ENCODE measurements around the gene AMIGO1.
A peak's percentile ranks its signal among the peaks of the same experiment; 100 is the strongest.

AMIGO1 gene

GRCh38 chr1:109509176-109510134 is at the start of gene AMIGO1:
AMIGO1 (minus strand) TSS chr1:109509727; CDS start chr1:109508912, 815 bp downstream.
- TF ChIP-seq CTCF (IDR thresholded peaks at IDR 0.05; ENCODE audit: low read depth, low read length): no peak
- H3K4me3 ChIP-seq (replicated peaks in 1 of 2; ENCODE audit: low read depth in 2 of 2, low read length in 2 of 2): peak within 1 kb of the TSS; percentile 65 to 68
- peak; percentile 19 to 46 for DNase-seq (ENCODE audit: low read depth in 2 of 2)

GRCh38 chr1:109557520-109557919 is 48.0 kb upstream of the AMIGO1 start:
- no peak for TF ChIP-seq CTCF (IDR thresholded peaks at IDR 0.05; ENCODE audit: low read depth, low read length)
- DNase-seq (ENCODE audit: low read depth in 2 of 2): no peak
- no peak overlapping the region for H3K4me3 ChIP-seq (replicated peaks in 1 of 2; ENCODE audit: low read depth in 2 of 2, low read length in 2 of 2)

GRCh38 chr1:109556563-109556962 is 47.0 kb upstream of the AMIGO1 start:
- DNase-seq (ENCODE audit: low read depth in 2 of 2): peak in 1 of 2 donors; percentile 32
- no peak for TF ChIP-seq CTCF (IDR thresholded peaks at IDR 0.05; ENCODE audit: low read depth, low read length)
- H3K4me3 ChIP-seq (replicated peaks in 1 of 2; ENCODE audit: low read depth in 2 of 2, low read length in 2 of 2): no peak overlapping the region

GRCh38 chr1:109548321-109549267 is 39.1 kb upstream of the AMIGO1 start, which contains the start of gene GNAI3:
GNAI3 (plus strand) TSS chr1:109548615; CDS start chr1:109548721, 106 bp downstream.
- H3K4me3 ChIP-seq (replicated peaks in 1 of 2; ENCODE audit: low read depth in 2 of 2, low read length in 2 of 2): peak within 1 kb of the TSS; percentile 92 to 96
- no peak for TF ChIP-seq CTCF (IDR thresholded peaks at IDR 0.05; ENCODE audit: low read depth, low read length)
- DNase-seq (ENCODE audit: low read depth in 2 of 2): peak; percentile 96 to 97

GRCh38 chr1:109547463-109548320 is 38.2 kb upstream of the AMIGO1 start:
- peak overlapping the region; percentile 92 to 96 for H3K4me3 ChIP-seq (replicated peaks in 1 of 2; ENCODE audit: low read depth in 2 of 2, low read length in 2 of 2)
- peak in 1 of 2 donors; percentile 38 for DNase-seq (ENCODE audit: low read depth in 2 of 2)
- no peak for TF ChIP-seq CTCF (IDR thresholded peaks at IDR 0.05; ENCODE audit: low read depth, low read length)

Data from cardiac fibroblast (primary cell).